ENCODE measurements around the gene ZFP69. TPM values are rescaled to one million over a fixed set of nuclear protein-coding genes. Genes with fewer than 3 reads are reported as not detected.
A peak's percentile ranks its signal among the peaks of the same experiment; 100 is the strongest.
"Not testable (repeated sequence)": the region's sequence is repeated elsewhere in the genome, so short reads cannot be mapped to it uniquely, and the experiment has no call there.

The ZFP69 gene
- total RNA-seq, 2 donors from 2014 or later: 1.9 to 3.4 TPM

- Mint-ChIP-seq H3K36me3 (ENCODE audit: low read depth) (no peaks in the 10 kb centered on the region), H3K4me3 (no peak overlapping the region), H3K27me3 (no peaks in the 10 kb centered on the region), H3K27ac (no peak overlapping the region), H3K9me3 (peaks cover 28% of the 10 kb centered on the region), H3K4me1 (peaks cover 16% of the 10 kb centered on the region)
- no peak for ATAC-seq (replicated peaks)
Observed at GRCh38 chr1:40475268-40475667, 1.8 kb upstream of the ZFP69 start.

GRCh38 chr1:40477678-40478053 lies 576 bp downstream of the ZFP69 start:
- Mint-ChIP-seq H3K4me3 (peak overlapping the region; percentile 81), H3K27me3 (no peaks in the 10 kb centered on the region), H3K36me3 (ENCODE audit: low read depth) (peaks cover 15% of the 10 kb centered on the region), H3K4me1 (peaks cover 16% of the 10 kb centered on the region), H3K27ac (no peak overlapping the region), H3K9me3 (peaks cover 25% of the 10 kb centered on the region)
- peak; percentile 49 for ATAC-seq (replicated peaks)

GRCh38 chr1:40478276-40478675 lies 1.2 kb downstream of the ZFP69 start:
- Mint-ChIP-seq H3K4me1 (peaks cover 16% of the 10 kb centered on the region), H3K27ac (no peak overlapping the region), H3K9me3 (peaks cover 19% of the 10 kb centered on the region), H3K4me3 (peak overlapping the region; percentile 81), H3K36me3 (ENCODE audit: low read depth) (peaks cover 21% of the 10 kb centered on the region), H3K27me3 (no peaks in the 10 kb centered on the region)
- no peak for ATAC-seq (replicated peaks)

- H3K27ac Mint-ChIP-seq: no peak overlapping the region
- peaks cover 17% of the 10 kb centered on the region for H3K9me3 Mint-ChIP-seq
- H3K36me3 Mint-ChIP-seq (ENCODE audit: low read depth): peaks cover 28% of the 10 kb centered on the region
- H3K4me1 Mint-ChIP-seq: peaks cover 16% of the 10 kb centered on the region
- H3K4me3 Mint-ChIP-seq: no peak overlapping the region
- ATAC-seq (replicated peaks): no peak
- no peaks in the 10 kb centered on the region for H3K27me3 Mint-ChIP-seq
Observed at GRCh38 chr1:40479156-40479555, 2.1 kb downstream of the ZFP69 start.

- peak; percentile 40 for ATAC-seq (replicated peaks)
- peak overlapping the region; percentile 35 for H3K27ac Mint-ChIP-seq
- H3K27me3 Mint-ChIP-seq: no peaks in the 10 kb centered on the region
- H3K4me1 Mint-ChIP-seq: no peaks in the 10 kb centered on the region
- H3K4me3 Mint-ChIP-seq: no peak overlapping the region
- peaks cover 82% of the 10 kb centered on the region for H3K36me3 Mint-ChIP-seq (ENCODE audit: low read depth)
- H3K9me3 Mint-ChIP-seq: peaks cover 33% of the 10 kb centered on the region
Observed at GRCh38 chr1:40495315-40495903, 18.3 kb downstream of the ZFP69 start.

GRCh38 chr1:40502651-40503050 lies 25.6 kb downstream of the ZFP69 start:
- Mint-ChIP-seq H3K9me3 (peaks cover 18% of the 10 kb centered on the region), H3K36me3 (ENCODE audit: low read depth) (peaks cover 29% of the 10 kb centered on the region)
- not testable (repeated sequence) for H3K27ac Mint-ChIP-seq; H3K27me3 Mint-ChIP-seq; H3K4me1 Mint-ChIP-seq; ATAC-seq (replicated peaks); H3K4me3 Mint-ChIP-seq

- Mint-ChIP-seq H3K27me3 (no peaks in the 10 kb centered on the region), H3K4me3 (peak overlapping the region; percentile 85), H3K9me3 (peaks cover 13% of the 10 kb centered on the region), H3K36me3 (ENCODE audit: low read depth) (peaks cover 24% of the 10 kb centered on the region), H3K4me1 (peaks cover 7% of the 10 kb centered on the region), H3K27ac (peak overlapping the region; percentile 88)
- ATAC-seq (replicated peaks): no peak
Observed at GRCh38 chr1:40507973-40508372, 30.9 kb downstream of the ZFP69 start.

GRCh38 chr1:40508375-40509341 lies 31.6 kb downstream of the ZFP69 start, which contains the start of gene EXO5:
TSS of gene EXO5 (plus strand) at chr1:40508767. CDS start at chr1:40514545, 5,778 bp downstream.
- H3K27me3 Mint-ChIP-seq: no peaks in the 10 kb centered on the region
- H3K36me3 Mint-ChIP-seq (ENCODE audit: low read depth): peaks cover 22% of the 10 kb centered on the region
- peak within 1 kb of the TSS; percentile 88 for H3K27ac Mint-ChIP-seq
- peaks cover 12% of the 10 kb centered on the region for H3K9me3 Mint-ChIP-seq
- peak; percentile 99 for ATAC-seq (replicated peaks)
- peak within 1 kb of the TSS; percentile 85 for H3K4me3 Mint-ChIP-seq
- H3K4me1 Mint-ChIP-seq: peaks cover 7% of the 10 kb centered on the region

- Mint-ChIP-seq H3K4me1 (no peaks in the 10 kb centered on the region), H3K27ac (no peak overlapping the region), H3K9me3 (peaks cover 23% of the 10 kb centered on the region), H3K4me3 (no peak overlapping the region), H3K36me3 (ENCODE audit: low read depth) (peaks cover 17% of the 10 kb centered on the region), H3K27me3 (no peaks in the 10 kb centered on the region)
- no peak for ATAC-seq (replicated peaks)
Observed at GRCh38 chr1:40519517-40519916, 42.4 kb downstream of the ZFP69 start.

GRCh38 chr1:40530735-40531380 lies 53.8 kb downstream of the ZFP69 start:
- peak; percentile 3 for ATAC-seq (replicated peaks)

GRCh38 chr1:40531381-40532061 lies 54.4 kb downstream of the ZFP69 start, which contains the start of gene ZNF684:
TSS of gene ZNF684 (plus strand) at chr1:40531637. CDS start at chr1:40533167, 1,530 bp downstream.
- Mint-ChIP-seq H3K36me3 (ENCODE audit: low read depth) (peaks cover 9% of the 10 kb centered on the region), H3K27ac (peak within 1 kb of the TSS; percentile 90), H3K4me1 (peaks cover 19% of the 10 kb centered on the region), H3K4me3 (peak within 1 kb of the TSS; percentile 90), H3K9me3 (peaks cover 7% of the 10 kb centered on the region), H3K27me3 (no peaks in the 10 kb centered on the region)
- ATAC-seq (replicated peaks): peak; percentile 99

More at GRCh38 chr1:40530735-40531380, 53.8 kb downstream of the ZFP69 start:
- Mint-ChIP-seq H3K27me3 (no peaks in the 10 kb centered on the region), H3K4me3 (peak overlapping the region; percentile 90), H3K27ac (peak overlapping the region; percentile 90), H3K36me3 (ENCODE audit: low read depth) (peaks cover 8% of the 10 kb centered on the region), H3K9me3 (peaks cover 7% of the 10 kb centered on the region), H3K4me1 (peaks cover 19% of the 10 kb centered on the region)

- peaks cover 7% of the 10 kb centered on the region for H3K9me3 Mint-ChIP-seq
- H3K4me1 Mint-ChIP-seq: peaks cover 19% of the 10 kb centered on the region
- H3K36me3 Mint-ChIP-seq (ENCODE audit: low read depth): peaks cover 9% of the 10 kb centered on the region
- no peak for ATAC-seq (replicated peaks)
- H3K27me3 Mint-ChIP-seq: no peaks in the 10 kb centered on the region
- peak overlapping the region; percentile 90 for H3K27ac Mint-ChIP-seq
- H3K4me3 Mint-ChIP-seq: peak overlapping the region; percentile 90
Observed at GRCh38 chr1:40532062-40532389, 54.9 kb downstream of the ZFP69 start.

- no peaks in the 10 kb centered on the region for H3K27me3 Mint-ChIP-seq
- H3K4me1 Mint-ChIP-seq: peaks cover 19% of the 10 kb centered on the region
- peaks cover 7% of the 10 kb centered on the region for H3K9me3 Mint-ChIP-seq
- H3K4me3 Mint-ChIP-seq: peak overlapping the region; percentile 90
- ATAC-seq (replicated peaks): no peak
- no peak overlapping the region for H3K27ac Mint-ChIP-seq
- H3K36me3 Mint-ChIP-seq (ENCODE audit: low read depth): peaks cover 9% of the 10 kb centered on the region
Observed at GRCh38 chr1:40532844-40533424, 55.8 kb downstream of the ZFP69 start.

GRCh38 chr1:40534589-40534988 lies 57.5 kb downstream of the ZFP69 start:
- ATAC-seq (replicated peaks): no peak
- Mint-ChIP-seq H3K4me1 (peaks cover 19% of the 10 kb centered on the region), H3K9me3 (peaks cover 7% of the 10 kb centered on the region), H3K36me3 (ENCODE audit: low read depth) (peaks cover 9% of the 10 kb centered on the region), H3K27ac (no peak overlapping the region), H3K27me3 (no peaks in the 10 kb centered on the region), H3K4me3 (no peak overlapping the region)

All from activated T-helper 17 cell treated with anti-CD3 and anti-CD28 coated beads, Interleukin-2, amount 50 U/mL, for 72 hours (primary cell).